ENCODE measurements around the gene RMND5B.

RMND5B gene

GRCh38 chr5:178136990-178137389 is 6.2 kb downstream of the RMND5B start:
- DNase-seq = no peak

DNA sequence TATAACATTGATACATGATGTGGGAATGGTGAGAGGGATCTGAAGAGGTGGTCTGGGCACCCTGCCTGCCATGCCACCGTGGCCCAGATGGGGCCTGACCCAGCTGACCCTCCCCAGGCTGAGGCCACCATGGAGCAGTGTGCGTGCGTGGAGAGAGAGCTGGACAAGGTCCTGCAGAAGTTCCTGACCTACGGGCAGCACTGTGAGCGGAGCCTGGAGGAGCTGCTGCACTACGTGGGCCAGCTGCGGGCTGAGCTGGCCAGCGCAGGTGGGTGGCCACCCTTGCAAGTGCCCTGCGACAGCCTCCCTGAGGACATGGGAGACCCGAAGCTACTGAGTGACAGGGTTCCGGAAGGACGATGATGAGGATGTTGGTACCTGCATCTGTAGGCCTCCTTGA is 7.2 kb downstream of the RMND5B start:
- DNase-seq = no peak

DNA sequence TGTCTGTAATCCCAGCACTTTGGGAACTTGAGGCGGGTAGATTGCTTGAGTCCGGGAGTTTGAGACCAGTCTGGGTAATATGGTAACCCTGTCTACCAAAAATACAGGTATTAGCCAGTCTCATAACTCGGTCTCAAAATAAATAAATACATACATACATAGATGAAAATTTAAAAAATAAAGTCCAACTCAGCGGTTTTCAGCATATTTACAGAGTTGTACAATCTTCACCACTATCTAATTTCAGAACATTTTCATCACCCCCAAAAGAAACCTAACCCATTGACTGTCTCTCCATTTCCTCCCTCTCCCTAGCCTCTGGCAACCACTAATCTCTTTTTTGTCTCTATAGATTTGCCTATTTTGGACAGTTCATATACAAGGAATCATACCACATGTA is 10.7 kb downstream of the RMND5B start:
- DNase-seq = no peak

DNA sequence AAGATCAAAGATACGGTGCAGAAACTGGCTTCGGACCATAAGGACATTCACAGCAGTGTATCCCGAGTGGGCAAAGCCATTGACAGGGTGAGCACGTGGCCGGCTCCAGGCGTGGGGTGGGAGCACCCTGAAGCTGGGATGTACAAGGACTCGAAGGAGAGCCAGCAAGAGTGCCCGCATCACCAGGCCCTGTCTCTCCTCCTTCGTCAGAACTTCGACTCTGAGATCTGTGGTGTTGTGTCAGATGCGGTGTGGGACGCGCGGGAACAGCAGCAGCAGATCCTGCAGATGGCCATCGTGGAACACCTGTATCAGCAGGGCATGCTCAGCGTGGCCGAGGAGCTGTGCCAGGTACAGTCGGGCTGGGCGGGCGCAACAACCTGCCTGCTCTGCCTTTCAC is 11.8 kb downstream of the RMND5B start:
- no peak for DNase-seq

- DNase-seq = no peak
Measured at GRCh38 chr5:178143246-178143645, 12.4 kb downstream of the RMND5B start.

GRCh38 chr5:178143901-178144300 is 13.1 kb downstream of the RMND5B start:
- no peak for DNase-seq

DNA sequence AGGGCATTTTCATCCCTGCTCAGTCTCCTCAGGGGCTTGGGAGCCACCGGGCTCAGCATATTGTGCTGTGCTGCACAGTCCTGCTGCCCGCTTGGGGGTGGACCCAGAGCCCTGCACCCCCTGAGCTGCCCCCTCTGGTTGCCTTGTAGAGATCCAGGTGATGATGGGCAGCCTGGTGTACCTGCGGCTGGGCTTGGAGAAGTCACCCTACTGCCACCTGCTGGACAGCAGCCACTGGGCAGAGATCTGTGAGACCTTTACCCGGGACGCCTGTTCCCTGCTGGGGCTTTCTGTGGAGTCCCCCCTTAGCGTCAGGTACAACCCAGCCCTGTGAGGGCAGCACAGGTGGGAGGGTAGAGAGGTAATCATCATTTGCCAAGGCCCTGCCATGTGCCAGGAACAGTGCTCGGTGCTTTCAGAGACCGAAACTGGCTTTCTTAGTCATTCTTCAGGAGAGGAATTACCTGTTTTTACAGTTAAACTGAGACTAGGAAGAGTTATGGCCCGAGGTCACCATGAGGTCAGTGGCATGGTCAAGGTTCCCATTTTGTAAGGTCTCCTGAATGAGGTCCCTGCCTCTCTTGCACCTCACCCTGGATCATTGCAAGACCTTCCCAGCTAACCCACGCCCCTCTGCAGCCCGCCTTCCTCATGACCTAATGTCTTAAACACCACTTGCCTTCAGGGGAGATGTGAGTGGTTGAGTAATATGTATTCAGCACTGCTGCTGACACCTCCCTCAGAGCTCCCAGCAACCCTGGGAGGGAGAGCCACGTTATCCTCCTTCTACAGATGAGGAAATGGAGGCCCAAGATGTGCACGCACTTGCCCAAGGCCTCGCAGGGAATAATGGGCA is 15.4 kb downstream of the RMND5B start:
- peak; percentile 81 for DNase-seq

- no peak for DNase-seq
Measured at GRCh38 chr5:178147406-178147805, 16.6 kb downstream of the RMND5B start.

GRCh38 chr5:178149199-178149932 is 18.6 kb downstream of the RMND5B start:
- no peak for DNase-seq

- no peak for DNase-seq
Measured at GRCh38 chr5:178150977-178151734, 20.3 kb downstream of the RMND5B start.

DNA sequence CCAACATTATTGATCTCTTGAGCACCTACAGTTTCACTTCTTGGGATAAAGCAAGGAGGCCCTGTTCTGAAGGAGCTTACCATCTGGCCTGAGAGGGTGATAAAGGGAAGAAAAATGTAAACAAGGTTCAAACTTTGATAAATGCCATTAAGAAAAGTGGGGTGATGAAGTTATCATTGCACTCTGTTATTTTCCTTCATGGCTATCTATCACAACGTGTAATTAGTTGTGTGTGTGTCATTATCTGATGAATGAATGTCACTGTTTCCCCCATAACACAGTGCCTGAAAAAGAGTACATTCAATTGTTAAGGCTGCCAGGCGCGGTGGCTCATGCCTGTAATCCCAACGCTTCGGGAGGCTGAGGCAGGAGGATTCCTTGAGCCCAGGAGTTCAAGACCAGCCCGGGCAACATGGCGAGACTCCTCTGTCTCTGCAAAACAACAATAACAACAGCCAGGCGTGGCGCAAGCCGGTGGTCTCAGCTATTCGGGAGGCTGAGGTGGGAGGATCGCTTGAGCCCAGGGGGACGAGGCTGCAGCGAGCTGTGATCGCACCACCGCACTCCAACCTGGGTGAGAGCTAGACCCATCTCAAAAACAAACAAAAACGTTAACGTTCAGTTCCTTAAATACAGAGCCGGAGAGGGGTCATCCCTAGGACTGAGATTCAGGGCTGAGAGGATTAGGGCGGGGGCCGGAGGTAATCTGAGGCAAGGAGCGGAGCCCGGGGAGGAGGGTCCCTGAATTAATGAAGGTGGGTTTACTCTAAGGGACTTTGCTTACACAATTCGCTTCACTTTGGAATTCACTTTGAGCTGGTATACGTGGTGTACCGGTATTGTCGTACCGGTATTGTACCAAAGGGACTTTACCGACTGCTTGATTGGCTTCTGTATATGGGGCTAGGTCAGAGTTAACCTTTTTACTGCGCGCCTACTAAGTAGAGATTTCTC is 22.0 kb downstream of the RMND5B start:
- DNase-seq = no peak

DNA sequence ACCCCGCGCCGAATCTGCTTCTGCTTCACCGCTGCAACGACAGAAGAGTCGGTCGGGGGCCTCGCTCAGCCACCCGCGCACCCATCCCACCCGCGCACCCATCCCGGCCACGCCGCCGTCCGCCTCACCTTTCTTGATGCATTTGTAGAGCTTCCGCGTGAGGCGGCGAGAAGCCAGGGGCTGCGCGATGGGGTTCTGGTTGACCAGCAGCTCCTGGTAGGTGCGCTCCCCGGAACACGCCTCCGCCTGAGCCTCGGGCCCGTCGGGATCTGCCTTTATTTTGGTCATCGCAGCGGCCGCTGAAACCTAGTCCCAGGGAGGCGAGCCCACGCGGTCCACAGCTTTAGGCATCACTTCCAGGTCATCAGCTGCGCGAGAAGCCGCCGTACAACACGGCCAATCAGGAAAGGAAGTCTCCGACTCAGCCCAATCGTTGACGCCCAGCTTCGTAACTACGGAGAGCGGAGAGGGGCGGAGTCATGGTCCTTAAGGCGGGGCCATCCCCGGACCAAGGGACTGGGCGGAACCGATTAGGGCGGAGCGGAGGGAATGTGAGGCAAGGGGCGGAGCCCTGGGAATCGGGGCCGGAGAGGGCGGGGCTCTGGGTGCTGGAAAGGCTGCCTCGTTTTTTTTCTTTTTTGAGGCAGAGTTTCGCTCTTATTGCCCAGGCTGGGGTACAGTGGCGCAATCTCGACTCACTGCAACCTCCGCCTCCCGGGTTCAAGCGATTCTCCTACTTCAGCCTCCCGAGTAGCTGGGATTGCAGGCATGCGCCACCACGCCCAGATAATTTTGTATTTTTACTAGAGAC is 22.9 kb downstream of the RMND5B start, which contains the start of gene NHP2:
TSS of gene NHP2 (minus strand) at position 356 of the 811 bp plus-strand sequence. CDS start at position 288, 68 bp downstream.
- DNase-seq = peak; percentile 98

GRCh38 chr5:178155065-178155464 is 24.3 kb downstream of the RMND5B start:
- no peak for DNase-seq

DNA sequence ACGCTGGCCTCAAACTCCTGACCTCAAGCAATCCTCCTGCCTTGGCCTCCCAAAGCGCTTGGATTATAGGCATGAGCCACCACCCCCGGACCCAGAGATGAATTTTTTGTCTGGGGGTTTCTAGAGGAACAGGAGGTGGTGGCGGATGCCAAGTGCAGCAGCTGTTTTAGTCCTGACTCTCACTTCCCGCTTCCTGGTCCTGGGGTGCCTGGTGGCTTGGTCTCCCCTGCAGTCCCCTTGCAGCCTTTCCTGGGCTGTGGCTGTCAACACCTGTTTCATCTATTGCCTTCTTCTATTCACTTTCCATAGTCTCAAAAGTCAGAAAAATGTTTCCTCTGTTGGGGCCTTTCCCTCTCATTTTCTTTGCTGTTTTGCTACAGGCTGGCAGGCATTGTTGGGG is 29.4 kb downstream of the RMND5B start:
- no peak for DNase-seq

DNA sequence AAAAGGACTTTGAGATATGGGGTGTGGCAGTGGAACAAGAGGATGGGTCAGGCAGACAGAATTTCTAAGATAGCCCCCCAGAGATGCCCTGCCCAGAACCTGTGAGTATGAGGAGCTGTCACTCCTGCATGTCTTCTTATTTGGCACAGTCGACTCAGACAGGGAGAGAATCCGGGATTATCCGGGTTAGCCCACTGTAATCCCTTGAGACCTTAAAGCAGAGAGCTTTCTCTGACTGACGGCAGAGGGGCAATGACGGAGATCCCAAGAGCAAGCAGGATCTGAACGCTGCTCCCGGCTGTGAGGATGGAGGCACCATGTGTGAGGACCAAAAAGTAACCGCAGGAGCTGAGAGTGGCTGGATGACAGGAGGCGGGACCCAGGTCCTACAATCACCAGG is 31.7 kb downstream of the RMND5B start:
- no peak for DNase-seq

GRCh38 chr5:178163772-178164735 is 33.2 kb downstream of the RMND5B start:
- DNase-seq = peak; percentile 97

DNA sequence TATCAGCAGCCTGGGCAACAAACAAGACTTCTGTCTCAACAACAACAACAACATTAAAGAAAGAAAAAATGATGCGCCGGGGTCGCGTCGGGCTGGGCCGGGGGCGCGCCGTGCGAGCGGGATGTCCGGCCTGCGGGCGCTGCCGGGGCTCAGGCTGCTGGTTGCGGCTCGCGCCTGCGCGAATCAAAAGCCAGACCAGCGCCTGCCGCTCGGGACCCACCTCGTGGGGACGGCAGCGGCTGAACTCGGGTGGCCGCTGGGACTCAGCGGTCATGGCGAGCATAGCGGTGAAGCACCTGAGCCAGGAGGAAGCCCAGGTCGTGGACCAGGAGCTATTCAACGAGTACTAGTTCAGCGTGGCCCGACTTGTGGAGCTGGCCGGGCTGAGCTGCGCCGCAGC is 34.8 kb downstream of the RMND5B start:
- DNase-seq = no peak

DNA sequence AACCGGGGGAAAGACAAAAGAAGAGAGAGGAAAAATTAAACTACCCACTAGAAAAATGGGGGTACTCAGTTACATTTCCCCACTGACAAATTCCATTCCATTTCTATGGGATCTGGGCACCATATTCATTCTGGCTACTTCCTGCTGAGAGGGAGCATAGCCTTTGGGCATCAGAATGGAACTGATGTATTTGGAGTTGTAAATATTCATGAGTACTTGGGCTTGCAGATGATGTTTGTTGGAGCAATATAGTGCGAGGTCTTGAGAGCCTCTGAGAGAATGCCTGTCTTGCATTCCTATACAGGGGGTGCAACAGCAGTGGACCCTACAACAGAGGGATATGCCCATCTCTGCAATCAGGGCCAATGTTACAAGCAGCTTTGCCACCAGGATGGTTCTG is 39.6 kb downstream of the RMND5B start:
- DNase-seq = no peak

- DNase-seq = no peak
Measured at GRCh38 chr5:178174456-178174855, 43.6 kb downstream of the RMND5B start.

GRCh38 chr5:178176791-178177190 is 46.0 kb downstream of the RMND5B start:
- DNase-seq = no peak
